Fibroblast of the conjunctiva (primary cell): ENCODE results near the gene ATG4C.

Experiments
- DNase-seq: peaks from one replicate; pipeline ENCODE4 v3.0.0-alpha.2; 2010; ENCODE audit warnings: low read depth

ATG4C gene

GRCh38 chr1:62904856-62905225, 120.9 kb downstream of the ATG4C start:
- no peak for DNase-seq

GRCh38 chr1:62905309-62905708, 121.4 kb downstream of the ATG4C start:
- no peak for DNase-seq

GRCh38 chr1:62905872-62906271, 121.9 kb downstream of the ATG4C start:
- no peak for DNase-seq

- DNase-seq = no peak
These were observed 122.5 kb downstream of the ATG4C start for GRCh38 chr1:62906428-62906886.

GRCh38 chr1:62908168-62908695, 124.3 kb downstream of the ATG4C start:
- DNase-seq = no peak

GRCh38 chr1:62912028-62912638, 128.2 kb downstream of the ATG4C start:
- no peak for DNase-seq
